CD4-positive, alpha-beta T cell treated with Interleukin-4 for 1 hour (primary cell): ENCODE results near the gene TGIF1.
A peak's percentile ranks its signal among the peaks of the same experiment; 100 is the strongest.

Experiments
- DNase-seq, 2 donors: peaks; one replicate each; pipeline ENCODE4 v3.0.0-alpha.2; 2020 to 2022

Gene TGIF1

DNA sequence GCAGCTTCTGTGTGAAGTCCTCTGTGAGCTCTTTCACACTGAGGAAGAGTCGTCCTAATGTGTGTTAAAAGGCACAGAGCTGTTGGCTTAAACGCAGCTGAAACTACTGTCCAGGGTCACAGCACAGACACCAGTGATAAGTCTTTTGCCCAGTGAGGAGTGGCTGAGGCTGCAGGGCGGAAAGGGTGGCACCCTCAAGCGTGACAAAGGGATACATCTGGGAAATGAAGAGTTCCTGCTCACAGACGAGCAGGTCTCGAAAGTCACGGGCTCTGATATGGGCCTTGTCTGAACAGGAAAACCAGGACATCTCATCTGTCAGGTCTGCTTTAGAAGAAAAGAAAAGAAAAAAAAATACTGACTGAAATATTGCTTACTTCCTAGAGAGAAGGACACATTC lies 36.5 kb downstream of the TGIF1 start:
- DNase-seq = no peak

DNA sequence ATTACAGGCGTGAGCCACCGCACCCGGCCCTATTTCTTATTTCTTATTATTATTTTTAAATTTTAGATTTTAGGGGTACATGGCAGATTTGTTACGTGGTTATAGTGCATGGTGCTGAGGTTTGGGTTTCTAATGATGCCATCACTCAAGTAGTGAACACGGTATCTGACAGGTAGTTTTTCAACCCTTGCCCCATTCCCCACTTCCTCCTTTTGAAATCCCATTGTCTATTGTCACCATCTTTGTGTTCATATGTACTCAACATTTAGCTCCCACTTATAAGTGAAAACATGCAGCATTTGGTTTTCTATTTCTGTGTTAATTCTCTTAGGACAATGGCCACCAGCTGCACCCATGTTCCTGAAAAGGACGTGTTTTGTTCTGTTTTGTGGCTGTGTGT lies 39.5 kb downstream of the TGIF1 start:
- no peak for DNase-seq

DNA sequence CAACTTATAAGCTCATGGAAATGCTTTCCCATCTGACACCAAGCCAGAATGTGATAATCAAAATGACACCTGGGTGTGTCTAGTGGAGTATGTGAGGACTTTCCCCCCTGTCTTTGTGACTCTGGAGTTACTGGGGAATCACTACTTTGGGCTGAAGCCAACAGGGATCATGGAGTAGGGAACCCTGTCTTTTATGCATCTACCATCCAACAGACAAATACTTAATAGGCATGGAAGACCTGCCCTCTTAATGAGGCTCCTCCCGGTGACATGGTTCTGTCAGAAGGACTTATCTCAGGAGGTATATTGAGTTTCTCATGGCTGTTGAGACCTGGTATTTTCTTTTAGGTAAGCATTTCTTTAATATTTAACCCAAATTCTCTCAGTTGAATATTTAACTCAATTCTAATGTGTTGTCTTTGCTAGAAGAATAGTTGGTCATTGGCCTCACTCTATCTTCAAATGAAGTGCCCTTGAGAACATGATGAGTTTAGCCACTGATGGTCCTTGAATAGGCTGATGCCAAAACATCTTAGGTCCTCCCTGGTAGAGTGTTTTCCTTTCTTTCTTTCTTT lies 42.1 kb downstream of the TGIF1 start:
- no peak for DNase-seq

DNA sequence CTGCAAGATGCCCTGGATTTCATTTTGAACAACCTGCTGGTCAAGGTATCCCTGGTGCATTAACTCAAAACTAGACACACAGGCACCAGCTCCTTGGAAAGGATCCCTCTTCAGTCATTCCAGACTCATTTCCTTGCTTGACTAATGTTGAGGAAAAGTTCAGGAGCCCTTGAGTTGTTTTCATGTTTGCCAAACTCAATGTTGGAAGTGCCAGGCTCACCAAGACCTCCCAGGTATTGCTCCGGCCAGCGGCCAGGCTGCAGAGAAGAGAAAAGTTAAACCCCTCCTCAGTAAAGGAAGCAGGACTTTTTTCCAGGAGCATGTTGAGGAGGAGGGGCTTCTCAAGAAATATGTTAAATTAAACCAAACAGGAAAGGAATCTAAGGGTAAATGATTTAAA lies 42.7 kb downstream of the TGIF1 start:
- DNase-seq = no peak

DNA sequence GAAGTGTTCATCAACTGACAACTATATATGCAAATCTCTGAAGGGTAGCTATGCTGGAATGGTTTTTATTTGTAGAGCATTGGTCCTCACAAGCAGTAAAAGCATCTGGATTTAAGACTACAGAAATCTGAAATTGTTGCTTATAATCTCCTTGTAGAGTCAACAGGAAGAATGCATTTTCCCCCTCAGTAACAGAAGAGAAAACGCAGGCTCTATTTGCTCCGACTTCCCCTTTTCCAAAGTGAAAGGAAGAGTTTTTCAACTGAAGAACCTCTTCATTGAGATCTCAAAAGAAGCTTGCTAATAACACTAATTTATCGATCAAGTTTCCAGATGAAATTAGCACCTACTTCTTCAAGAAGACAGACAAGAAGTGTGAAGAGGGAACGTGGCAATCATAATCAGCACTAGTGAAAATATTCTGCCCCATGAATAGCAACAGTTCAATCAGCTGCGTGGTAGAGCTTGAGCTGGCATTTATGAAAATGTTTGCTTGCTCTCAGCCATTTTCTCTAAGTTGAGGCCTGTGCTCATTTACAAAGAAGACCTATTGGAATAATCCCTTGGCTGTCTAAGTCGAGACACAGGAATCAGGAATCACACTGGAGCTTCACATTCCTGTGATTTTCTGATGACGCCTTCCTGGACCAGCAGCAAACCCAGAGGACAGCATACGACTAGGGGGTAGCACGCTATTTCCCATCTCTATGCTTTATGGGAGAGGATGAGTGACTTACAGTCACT lies 43.7 kb downstream of the TGIF1 start:
- no peak for DNase-seq

DNA sequence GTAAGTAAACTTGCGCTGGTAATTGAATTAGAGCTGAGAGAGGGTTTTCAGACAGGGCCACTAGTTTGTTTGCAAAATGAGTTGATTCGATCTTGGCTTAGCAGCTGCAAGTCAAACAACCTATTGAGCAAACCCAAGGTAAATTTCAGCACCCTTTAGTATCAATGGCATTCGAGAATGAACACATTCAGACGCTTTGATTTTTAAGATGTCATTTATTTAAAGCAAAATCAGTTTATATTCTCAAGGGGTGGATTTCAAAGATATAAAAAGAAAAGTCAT lies 44.2 kb downstream of the TGIF1 start:
- DNase-seq = no peak

DNA sequence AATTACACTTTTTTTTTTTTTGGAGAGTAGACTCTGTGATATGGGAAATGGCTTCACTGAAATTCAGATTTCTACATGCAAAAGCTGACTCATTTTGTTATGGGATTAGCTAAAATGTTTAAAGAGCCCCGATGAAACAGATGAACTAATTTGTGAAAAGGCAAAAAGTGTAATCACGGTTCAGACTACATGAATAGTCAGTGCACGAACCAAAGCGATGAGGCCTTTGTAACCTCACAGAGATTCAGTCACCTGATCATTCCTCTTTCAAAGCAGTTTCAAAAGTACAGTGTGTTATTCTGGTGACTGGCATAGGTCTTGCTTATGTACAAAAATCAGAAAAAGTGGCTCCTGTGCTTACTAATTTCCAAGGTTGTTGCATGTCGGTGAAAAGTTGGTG lies 44.6 kb downstream of the TGIF1 start:
- no peak for DNase-seq

DNA sequence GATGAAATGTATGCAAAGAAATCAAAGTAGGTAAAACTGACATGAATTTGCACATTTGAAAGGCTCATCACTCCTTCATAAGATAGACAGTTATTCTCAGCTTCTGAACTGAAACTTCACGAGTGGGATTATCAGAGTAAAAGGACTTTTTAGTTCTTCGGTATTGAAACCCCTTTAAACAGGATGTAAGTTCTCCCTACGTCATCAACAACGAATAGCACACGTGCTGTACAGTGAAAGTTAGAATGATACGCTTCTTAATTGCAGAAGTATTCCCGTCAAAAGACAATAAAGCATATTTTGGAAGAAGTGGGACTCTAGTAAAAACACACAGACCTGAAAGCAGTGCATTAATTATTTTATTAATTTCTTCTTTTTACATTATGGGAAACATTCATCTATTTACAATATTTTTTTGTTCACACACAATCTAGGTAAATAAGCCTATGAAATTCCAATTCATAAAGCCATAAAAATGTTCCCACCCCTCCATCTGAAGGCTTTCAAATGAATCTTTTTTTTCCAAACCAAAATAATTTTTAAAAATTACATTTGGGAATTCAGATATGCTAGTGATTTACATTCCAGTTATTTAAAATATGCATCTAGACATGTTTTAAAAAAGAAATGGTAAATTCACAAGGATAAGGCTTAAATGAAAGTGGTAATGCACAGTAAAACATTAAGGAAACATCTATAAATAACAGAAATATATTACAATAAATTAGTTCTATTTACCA lies 45.9 kb downstream of the TGIF1 start:
- DNase-seq = peak in 1 of 2 donors; percentile 33

DNA sequence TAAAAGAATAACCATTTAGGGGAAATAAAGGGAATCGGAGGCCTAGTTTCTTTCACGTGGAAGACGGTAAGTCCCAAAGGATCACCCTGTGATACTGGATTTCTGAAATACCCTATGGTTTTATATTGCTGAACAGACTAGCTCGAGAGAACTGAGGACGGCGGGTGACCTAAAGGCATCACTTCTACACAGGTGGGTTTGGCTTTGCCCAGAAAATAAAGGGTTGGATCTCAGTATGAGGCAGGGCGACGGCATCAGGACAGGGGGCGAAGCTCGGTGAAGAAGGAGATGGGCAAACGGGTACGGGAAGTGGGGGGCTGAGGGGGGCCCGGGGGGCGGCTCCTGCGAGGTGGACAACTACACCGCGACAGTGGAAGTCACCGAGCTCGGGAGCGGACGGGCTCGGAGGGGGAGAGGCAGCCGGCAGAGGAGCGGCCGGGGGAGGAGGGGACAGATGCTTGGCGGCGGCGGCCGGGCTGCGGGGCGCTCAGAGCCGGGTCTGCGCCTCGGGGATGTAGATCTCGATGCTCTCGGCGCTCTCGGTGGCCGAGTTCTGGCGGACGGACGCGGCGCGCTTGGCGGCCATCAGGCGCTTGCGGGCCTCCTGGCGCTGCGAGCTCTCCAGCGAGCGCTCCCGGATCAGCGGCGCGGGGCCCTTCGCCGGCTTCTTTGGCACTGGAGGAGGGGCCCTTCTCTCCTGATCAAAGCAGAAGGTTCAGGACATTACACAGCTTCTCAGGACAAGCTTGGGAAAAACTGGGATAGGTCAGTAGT lies 48.9 kb downstream of the TGIF1 start:
- no peak for DNase-seq

DNA sequence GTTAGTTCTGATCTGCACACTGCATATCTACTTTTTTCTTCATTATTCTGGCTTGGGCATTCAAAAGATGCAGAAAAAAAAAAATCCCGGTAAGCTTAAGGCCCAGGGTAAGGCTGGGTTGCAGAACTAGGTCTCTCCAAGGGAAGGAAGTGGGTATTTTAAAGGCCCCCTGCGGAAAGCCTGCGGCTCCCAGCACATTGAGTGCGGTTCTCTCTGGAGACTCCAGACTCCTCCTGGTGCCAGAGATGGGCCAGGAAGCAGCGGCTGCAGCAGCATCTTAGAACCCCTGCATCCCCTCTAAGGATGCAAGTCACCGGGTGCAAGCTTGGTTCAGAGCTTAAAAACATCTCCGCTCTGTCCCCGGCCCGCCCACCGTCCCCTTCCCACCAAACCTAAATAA lies 49.5 kb downstream of the TGIF1 start:
- no peak for DNase-seq

DNA sequence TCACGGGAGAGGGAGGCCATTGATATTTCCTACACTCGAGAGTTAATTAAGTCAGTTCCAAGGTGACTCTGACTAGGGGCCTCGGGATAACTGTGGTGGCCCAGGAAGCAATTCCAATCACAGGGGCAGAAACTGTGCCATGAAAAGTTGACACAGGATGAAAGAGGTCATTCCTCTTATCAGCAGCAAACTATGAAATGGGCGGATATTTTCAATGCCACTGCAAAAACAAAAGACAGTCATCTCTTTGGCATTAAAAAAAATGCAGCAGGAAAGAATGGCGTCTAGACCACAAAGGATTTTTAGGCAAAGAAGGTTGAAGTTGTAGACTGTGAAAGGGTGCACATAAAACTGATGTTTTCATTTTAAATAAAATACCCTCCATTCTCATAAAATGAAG lies 50.0 kb downstream of the TGIF1 start:
- DNase-seq = no peak

DNA sequence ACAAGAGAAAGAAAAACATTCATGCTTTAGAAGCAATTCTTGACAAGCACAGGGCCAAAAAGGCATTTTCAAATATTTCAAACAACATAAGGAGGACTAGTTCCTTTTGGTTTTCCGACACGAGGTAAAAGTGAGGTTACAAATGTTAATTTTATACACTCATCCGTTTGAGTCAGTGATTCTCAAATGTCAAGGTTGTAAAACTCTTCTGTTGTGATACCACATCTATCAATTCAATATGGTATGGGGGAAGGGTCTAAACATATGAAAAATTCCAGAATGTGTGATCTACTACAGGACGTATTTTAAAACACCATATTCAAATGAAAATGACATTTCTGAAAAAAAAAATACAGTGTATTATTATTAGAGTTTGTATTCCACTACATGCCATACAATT lies 52.7 kb downstream of the TGIF1 start:
- DNase-seq = no peak

DNA sequence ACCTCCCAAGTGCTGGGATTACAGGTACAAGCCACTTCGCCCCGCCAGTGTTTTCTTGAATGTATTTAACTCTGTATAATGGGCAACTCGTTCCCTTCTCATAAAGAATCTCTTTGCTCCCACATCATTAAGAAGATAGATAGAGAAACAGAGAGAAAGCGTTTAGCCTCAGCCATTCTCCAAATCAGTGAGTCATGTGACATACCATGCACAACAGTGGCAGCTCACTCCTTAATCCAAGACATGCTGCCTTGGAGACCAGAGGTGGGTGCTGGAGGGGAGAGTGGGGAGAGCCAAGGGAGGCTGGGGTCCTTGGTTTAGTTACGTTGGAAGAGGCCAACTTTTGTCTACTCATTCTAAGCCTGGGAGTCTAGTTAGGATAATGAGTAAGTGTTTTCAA lies 54.7 kb downstream of the TGIF1 start:
- DNase-seq = no peak

DNA sequence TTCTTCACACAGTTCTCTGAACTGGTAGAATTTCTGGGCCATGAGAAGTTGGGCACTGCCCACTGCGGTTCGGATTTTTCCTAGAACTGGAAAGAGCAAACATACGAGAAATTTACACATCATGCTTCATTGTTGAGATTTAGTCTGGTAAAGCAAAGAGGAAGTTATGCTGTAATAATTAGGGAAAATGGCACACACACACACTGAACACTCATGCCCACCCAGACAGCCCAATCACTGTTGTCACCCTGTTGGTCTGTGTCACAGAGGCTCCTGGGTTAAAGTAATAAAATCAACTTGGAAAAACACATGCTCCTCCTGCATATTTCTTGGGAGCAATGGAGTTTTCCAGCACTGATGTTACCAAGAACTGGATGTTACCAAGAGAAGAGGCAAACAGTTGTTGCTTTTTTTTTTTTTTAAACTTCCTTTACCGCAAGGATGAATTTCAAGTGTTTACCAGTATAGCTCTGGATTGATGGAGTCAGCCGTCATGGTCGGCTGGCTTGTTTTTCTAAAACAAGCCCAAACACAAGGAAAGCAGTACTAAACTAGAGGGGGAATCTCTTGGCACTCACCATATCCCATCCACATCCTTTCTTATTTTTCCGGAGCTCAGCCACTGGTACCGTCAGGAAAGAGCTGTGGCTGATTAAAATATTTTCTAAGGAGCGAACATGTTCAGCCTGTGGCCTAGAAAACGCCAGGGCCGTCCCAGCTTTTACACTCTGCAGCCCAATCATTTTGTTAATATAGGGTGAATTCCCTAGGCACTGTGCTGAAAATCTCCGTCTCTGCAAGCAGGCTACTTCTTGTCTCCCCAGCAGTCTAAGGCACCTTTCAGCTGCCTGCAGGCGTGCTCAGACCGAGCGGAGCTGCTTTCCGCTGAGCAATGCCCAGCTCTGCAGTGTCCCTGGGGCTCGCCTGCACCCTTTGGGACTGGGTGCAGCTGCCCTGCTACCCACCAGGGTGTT lies 58.9 kb downstream of the TGIF1 start:
- DNase-seq = no peak
